ENCODE data around the gene CCDC8. TPM values are rescaled to one million over a fixed set of nuclear protein-coding genes. Genes with fewer than 3 reads are reported as not detected.
"Not testable (repeated sequence)": the region's sequence is repeated elsewhere in the genome, so short reads cannot be mapped to it uniquely, and the experiment has no call there.

CCDC8 gene
- total RNA-seq, 1 experiment from 2014 or later = 93.6 TPM

DNA sequence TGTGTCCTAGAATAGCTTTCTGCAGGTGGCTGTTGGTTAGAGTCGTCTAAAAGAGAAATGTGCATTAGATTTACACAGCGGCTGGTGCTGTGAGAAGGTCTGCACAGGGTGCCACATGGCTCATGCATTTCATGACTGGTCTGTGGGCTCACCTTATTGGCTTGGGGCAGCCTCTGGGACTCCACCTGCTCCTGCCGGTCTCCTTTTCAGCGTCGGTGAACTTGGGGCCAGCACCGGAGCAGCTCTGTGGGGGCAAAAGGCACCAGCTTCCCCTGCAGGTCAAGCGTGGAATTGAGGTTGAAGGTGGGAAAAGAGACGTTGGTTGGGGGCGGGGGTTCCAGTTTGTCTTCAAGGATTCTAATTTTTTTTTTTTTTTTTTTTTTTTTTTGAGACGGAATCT lies 18.5 kb upstream of the CCDC8 start:
- DNase-seq (ENCODE audit: low spot score) = no peak

DNA sequence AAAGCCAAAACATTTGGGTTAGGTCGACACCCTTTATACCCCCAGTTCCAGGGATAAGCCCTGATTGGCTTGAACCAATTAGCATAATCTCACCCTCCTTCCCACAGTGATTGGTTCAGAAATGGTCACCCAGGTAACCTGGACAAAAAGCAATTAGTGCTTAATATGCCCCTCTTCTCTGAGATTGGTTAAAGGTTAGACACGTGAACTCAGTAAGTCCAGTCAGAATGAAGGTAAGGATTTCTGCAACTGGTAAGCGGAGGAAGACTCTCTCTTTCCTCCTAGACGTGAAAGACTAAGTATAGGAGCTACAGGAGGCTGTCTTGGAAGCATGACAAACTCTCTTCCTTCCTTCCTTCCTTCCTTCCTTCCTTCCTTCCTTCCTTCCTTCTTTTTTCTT lies 16.6 kb upstream of the CCDC8 start:
- DNase-seq (ENCODE audit: low spot score) = no peak
- in situ Hi-C loops (cut with HindIII; ENCODE audit: low sequenced_read_pairs) = no loop called here

More for the DNA sequence above, 18.5 kb upstream of the CCDC8 start:
- in situ Hi-C loops (cut with HindIII; ENCODE audit: low sequenced_read_pairs) = no loop called here

DNA sequence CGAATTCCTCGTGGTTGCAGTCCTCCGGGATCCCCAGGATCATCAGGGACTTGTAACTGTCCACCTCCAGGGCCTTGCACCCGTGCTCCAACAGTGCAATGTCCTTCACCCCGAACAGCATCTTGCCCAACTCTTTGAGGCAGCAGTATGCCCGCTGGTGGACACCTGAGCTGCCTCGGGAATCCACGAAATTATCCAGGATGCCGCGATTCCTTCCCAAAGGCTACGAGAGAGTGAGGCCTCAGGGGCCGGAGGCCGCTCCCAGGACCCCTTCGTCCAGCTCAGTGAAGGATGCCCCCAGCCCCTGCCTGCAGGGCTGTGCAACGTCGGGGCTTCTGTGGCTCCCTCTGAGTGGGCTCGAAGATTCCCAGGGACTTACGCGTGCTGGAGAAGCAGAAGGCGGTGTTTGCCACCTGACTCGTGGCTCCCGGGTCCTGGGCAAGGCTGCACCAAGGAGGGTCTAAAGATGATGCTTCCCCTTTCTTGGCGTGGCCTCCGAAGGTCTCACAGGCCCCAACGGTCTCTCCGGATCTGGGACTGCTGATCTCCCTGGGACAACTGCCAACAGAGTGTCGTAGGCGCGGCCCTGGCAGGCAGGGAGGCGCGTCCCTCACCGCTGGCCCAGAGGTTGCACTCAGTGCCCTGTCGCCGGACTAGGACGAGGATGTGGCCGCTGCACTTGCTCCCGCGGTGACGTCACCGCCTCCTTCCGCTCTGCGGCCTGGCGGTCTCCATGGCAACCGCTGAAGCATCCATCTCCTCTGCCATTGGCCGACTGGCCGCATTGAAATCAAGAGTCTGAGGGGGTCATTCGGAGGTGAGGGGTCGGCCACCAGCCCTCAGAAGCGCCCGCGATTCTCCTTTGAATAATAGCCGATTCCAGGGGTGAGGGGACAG lies 15.1 kb upstream of the CCDC8 start, which contains the start of gene PNMA8C:
TSS of gene PNMA8C (minus strand) at position 698 of the 897 bp plus-strand sequence. CDS start at position 121, 577 bp downstream.
- in situ Hi-C loops (cut with HindIII; ENCODE audit: low sequenced_read_pairs) = no loop called here
- DNase-seq (ENCODE audit: low spot score) = peak; percentile 88

DNA sequence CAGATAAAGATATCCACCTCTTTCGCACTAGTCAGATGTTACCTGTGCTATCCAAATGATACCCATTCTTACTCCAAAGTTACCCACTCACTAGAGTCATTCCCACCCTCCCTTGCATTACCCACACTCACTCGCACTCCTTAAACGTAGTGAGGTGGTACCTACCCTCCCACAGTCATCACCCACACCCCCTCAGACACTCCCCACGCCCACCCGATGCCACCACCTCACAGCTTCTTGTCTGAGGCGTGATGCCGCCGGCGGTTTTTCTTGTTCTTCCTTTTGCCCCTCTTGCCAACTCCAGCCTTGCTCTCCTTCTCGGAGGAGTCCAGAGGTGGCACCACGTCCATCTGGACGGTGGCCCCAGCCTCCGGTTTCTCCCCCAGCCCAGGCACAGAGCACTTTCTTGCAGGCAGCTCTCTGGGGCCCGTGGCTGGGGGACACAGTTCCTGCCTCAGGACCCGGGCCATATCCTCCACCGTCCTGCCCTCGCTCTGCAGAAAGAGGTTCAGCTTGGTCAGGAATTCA lies 14.2 kb upstream of the CCDC8 start:
- in situ Hi-C loops (cut with HindIII; ENCODE audit: low sequenced_read_pairs) = no loop called here

DNA sequence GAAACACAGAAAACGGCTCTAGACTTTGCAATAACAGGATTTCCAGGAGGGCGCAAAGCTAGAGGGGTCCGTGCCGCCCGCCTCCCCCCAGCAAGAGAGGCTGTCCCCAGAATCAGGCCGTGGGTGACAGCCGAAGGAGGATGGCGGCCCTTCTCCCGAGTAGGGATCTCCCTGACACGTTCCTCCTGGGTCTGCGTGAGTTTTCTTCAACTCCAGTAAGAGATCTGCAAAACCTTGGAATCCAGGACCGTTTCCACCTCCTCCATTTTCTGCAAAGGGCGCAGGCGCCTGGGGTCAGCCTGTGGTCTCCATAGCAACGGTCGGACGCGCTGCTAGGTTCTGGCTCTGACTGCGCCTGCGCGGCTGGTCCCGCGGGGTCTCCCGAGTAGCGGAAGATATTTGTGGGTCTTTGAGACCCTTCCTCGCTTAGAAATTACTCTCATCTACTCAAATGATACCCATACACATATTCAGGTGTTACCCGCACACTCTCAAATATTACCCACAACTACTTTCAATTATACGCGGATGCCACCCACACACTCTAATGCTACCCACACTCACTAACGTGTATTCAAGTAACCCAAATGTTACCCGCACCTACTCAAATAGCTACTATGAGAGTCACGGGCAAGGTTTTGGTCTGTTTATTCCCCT lies 13.3 kb upstream of the CCDC8 start:
- peak; percentile 85 for DNase-seq (ENCODE audit: low spot score)
- in situ Hi-C loops (cut with HindIII; ENCODE audit: low sequenced_read_pairs) = no loop called here

More for the DNA sequence above, 14.2 kb upstream of the CCDC8 start:
- DNase-seq (ENCODE audit: low spot score) = no peak

DNA sequence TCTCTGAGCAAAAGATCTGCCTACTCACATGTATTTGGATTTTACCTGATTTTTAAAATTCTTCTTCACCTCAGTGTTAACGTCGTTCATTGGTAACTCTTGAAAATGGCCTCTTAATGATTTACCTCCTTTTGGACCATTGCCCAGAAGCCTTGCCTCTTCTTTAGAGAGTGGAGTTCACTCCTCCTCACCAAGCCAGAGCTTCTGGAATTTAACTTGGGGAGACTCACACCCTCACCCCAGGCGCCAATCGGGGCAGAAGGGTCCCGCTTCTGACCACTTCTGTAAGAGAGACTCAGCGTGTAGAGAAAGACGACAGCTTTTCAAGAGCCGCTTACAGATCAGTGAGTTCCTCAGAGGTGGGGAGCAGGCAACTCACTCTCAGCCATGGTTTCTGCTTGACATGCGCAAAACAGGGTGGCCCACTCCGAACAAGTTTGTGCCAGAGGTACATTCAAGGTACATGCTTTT lies 12.7 kb upstream of the CCDC8 start:
- peak; percentile 40 for DNase-seq (ENCODE audit: low spot score)
- in situ Hi-C loops (cut with HindIII; ENCODE audit: low sequenced_read_pairs) = no loop called here

DNA sequence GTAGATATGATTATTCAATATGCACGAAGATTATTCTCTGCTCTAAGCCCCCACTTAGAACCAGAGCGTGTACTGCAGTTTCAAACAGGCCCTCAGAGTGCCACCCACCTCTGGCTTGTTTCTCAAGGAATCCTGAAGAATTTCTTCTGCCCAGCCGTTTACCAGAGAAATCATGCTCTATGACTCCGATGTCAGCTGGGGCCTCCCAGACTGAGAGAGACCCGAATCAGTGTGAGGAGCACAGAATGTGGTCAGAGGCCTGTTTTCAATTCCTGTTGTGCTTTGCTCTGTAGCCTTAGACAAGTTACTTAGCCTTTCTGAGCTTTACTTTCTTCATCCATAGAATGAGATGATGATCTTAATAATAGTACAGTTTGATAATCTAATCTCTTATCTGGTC lies 9.8 kb upstream of the CCDC8 start:
- in situ Hi-C loops (cut with HindIII; ENCODE audit: low sequenced_read_pairs) = no loop called here
- DNase-seq (ENCODE audit: low spot score) = no peak

DNA sequence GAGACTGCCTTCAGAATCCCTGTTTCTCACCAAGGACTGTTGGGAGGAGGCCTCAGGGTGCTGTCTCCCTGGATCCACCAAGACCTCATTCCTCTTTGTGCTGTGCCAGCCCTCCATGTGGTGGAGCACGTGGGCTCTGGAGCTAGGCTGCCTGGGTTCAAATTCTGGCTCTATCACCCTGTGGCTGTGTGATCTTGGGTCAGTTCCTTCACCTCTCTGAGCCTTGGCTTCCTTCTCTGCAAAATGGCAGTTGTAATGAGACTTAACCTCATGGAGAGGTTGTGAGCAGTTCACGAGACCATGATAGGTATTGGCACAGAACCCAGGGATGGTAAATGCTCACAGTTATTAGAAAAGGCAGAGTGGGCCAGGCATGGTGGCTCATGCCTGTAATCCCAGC lies 9.0 kb upstream of the CCDC8 start:
- in situ Hi-C loops (cut with HindIII; ENCODE audit: low sequenced_read_pairs) = no loop called here
- DNase-seq (ENCODE audit: low spot score) = no peak

DNA sequence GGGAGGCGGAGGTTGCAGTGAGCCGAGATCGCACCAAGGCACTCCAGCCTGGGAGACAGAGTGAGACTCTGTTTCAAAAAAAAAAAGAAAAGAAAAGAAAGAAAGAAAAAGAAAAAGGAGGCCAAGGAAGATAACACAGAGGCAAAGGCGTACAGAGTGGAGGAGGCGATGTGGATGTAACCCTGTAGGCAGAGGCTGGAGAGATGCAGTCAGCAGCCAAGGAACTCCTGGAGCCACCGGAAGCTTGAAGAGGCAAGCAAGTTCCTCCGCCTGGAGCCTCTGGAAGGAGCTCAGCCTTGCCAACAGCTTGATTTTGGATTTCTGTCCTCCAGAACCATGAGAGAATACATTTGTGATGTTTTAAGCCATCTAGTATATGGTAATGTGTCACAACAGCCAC lies 6.7 kb upstream of the CCDC8 start:
- no peak for DNase-seq (ENCODE audit: low spot score)
- in situ Hi-C loops (cut with HindIII; ENCODE audit: low sequenced_read_pairs) = no loop called here

DNA sequence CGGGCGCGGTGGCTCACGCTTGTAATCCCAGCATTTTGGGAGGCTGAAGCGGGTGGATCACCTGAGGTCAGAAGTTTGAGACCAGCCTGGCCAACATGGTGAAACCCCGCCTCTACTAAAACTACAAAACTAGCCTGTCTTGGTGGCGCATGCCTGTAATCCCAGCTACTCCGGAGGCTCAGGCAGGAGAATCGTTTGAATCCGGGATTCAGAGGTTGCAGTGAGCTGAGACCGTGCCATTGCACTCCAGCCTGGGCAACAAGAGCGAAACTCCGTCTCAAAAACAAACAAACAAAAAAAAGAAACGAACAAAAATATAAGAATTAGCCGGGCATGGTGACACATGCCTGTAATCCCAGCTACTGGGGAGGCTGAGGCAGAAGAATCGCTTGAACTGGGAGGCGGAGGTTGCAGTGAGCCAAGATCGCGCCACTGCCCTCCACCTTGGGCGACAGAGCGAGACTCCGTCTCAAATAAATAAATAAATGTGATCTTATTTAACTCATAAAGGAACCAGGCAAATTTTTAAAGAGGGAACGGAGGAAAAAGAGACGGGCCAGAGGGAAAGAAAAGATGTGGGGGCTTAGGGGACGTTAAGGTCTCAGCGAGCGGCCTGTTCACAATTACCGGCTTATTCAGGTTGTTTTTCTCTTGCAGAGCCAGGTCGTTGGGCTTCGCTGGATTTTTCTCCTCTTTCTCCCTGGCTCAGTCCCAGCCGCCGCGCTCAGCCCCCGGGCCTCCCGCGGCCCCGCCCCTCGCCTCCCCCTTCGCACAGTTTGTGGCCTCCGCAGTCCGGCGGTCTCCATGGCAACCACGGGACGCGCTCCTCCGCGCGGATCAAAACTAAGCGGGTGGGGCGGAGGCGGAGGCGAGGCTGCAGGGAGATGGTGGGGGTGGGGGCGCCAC lies 2.7 kb upstream of the CCDC8 start:
- in situ Hi-C loops (cut with HindIII; ENCODE audit: low sequenced_read_pairs) = not testable (repeated sequence)
- DNase-seq (ENCODE audit: low spot score) = peak; percentile 57

DNA sequence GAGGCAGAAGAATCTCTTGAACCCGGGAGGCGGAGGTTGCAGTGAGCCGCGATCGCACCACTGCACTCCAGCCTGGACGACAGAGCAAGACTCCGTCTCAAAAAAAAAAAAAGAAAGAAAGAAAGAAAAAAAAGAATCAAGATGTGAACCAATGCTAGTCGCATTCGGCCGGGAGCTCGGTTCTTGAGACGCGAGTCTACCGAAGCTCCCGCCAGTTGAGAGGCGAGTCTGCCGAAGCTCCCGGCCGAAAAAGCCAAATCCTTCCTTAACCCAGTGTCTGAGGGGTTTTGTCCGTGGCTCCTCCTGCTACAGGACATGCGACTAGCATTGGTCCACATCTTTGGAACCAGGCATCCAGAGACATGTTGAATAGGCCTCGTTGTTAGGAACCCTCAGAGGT lies 1.5 kb upstream of the CCDC8 start:
- in situ Hi-C loops (cut with HindIII; ENCODE audit: low sequenced_read_pairs); DNase-seq (ENCODE audit: low spot score): not testable (repeated sequence)

DNA sequence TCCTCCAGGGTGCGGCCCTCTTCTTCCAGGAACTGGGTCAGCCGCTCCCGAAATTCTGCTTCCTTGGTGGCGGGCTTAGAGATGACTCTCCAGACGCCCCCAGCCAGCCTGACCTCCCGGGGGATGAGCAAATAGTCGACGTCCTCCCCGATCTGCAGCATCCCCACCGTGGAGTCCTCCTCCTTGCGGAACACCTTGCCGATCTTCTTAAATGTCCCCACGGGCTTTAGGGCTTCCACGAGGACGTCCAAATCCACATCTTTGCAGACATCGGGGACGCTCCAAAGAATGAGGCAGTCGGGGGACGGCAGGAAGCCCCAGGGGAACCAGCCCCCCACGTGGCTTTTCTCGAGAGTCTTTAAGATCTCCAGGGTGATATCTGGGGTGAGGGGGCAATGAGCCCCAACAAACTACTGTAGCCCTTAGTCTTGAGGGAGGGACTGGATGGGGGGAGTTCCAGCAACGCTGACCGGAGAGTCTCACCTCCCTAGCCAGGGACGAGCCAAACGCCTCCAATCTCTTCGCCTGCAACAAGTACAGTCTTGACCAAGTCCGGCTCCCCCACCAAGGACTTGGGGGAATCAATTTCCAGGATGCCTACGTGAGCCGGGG lies 608 bp downstream of the CCDC8 start:
- DNase-seq (ENCODE audit: low spot score) = no peak

DNA sequence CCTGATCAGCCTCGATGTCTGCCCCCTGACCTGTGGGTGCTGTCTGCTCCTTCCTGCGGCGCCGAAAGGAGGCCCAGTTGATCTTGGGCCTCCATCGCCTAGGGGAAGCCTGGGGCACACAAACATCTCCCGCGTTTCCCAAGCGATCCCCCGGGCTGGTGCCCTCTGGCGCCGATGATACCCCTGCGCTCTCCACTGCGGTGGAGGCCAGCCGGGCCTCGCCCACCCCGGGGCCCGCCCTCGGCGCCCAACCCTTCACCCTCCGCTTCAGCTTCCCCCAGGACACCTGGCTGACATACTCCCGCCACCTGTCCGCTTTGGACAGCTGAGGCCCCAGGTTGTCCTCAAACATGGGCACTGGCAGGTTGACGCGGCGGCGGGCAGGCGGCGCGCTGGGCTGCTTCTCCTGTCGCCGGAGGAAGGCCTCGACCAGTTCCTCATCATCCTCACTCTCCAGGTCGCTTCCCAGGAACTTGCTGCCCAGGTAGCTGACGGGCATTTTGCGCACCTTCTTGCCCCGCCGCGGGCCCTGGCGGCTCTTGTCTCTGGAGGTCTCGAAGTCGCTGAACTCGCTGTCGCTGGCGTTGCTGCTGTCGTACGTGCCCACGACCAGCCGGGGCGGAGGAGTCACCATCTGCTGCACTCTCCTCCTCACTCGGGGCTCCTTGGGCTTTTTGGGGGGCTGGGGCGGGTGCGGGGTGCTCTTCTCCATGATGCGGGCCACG lies 1.3 kb downstream of the CCDC8 start:
- DNase-seq (ENCODE audit: low spot score) = no peak
- in situ Hi-C loops (cut with HindIII; ENCODE audit: low sequenced_read_pairs) = no loop called here

More for the DNA sequence above, 608 bp downstream of the CCDC8 start:
- in situ Hi-C loops (cut with HindIII; ENCODE audit: low sequenced_read_pairs) = no loop called here

DNA sequence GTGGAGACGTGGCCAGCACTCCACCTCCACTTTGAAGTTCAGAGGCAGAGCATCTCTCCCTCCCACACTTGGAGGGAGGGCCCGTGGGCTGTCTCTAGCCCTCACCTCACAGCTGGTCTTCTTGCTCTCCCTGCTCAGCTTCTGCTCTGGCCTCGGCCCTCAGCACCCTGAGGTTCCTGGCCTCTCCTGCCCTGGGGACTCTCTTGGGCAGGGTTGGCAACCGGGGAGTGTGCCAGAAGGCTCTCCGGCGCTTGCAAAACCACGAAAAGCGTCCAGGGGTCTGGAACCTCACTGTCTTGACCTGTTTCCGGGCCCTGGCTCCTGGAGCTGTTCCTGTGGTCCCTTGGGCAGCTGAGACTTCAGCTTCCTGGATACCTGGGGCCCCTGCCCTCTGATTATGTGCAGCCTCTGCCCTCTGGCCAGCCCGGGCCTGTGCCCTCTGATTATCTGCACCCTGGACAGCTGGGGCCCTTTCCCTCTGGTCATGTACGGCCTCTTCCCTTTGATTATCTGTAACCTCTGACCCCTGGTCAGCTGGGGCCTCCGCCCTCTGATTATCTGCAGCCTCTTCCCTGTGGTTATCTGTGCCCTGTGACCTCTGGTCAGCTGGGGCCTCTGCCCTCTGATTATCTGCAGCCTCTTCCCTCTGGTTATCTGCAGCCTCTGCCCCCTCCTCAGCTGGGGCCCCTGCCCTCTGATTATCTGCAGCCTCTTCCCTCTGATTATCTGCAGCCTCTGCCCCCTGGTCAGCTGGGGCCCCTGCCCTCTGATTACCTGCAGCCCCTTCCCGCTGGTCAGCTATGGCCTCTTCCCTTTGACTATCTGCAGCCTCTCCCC lies 2.1 kb downstream of the CCDC8 start:
- DNase-seq (ENCODE audit: low spot score) = no peak
- in situ Hi-C loops (cut with HindIII; ENCODE audit: low sequenced_read_pairs) = no loop called here

DNA sequence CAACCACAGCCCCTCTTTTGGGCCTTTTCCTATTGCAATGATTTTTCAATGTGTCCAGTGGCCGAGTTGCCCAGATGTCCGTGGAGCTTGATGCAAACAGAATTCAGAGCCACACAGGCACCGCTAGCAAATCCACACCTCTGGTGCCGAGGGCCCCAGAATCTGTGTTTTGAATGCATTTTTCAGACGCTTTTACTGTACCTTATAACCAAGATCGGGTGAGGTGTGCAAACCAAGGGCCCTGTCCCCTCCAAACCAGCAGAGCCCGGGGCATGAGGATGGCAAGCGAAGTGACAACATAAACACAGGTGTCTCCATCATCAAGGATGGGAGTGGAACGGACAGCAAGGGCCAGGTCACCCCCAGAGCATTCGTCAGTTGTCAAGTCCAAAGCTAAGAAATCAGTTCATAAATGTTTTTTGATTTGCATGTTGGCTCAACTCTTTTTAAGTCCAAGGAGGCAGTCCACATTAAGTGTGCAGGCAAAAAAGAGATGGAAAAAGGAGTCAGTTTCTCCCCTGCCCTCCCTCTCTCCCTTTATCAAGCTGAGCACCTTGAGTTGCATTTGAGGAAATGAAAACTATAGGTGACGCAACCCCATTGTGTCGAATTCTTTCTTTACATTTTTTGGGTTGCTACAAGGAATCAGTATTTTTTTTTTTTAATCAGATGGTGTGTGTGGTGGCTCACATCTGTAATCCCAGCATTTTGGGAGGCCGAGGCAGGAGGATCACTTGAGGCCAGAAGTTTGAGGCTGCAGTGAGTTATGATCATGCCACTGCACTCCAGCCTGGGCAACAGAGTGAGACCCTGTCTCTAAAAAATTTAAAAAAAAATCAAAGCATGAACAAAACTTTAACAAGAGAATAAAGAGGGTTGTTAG lies 2.9 kb downstream of the CCDC8 start:
- no peak for DNase-seq (ENCODE audit: low spot score)
- in situ Hi-C loops (cut with HindIII; ENCODE audit: low sequenced_read_pairs) = no loop called here

DNA sequence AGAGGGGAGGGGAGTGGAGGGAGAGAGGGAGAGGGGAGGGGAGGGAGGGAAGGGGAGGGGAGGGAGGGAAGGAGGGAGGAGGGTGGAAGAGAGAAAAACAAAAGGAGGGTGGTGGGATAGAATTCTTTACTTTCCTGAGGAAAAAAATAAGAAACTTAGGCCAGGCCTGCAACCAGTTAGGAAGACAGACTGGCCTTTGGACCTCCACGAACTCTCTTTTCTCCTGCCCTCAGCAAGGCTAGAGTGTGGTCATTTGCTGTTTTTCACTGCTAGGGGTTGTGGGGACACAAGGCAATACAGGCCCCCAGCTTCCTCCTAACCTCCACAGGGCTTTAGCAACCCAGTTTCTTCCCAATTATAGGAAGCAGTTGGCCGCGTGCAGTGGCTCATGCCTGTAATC lies 4.2 kb downstream of the CCDC8 start:
- no peak for DNase-seq (ENCODE audit: low spot score)
- in situ Hi-C loops (cut with HindIII; ENCODE audit: low sequenced_read_pairs) = no loop called here

Data from G401 (cell line).